Measurements from ENCODE around the gene PLCD1.

PLCD1 gene

DNA sequence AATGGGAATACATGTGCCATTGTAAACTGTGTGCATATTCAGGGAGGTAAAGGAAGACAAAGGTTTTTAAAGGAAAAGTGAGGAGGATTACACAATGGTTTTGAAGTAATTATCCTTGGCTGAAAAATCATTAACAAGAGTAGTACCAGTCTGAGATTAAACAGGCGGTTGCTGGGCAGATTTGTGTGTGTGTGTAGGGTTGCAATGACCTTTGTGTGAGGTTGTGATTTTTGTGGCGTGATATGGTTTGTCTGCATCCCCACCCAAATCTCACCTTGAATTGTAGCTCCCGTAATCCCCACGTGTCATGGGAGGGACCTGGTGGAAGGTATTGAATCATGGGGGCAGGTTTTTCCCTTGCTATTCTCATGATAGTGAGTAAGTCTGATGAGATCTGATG, 16.6 kb upstream of the PLCD1 start:
- Histone ChIP-seq H2AFZ (ENCODE audit: low read depth, low read length) (no peak overlapping the region), H3K4me2 (ENCODE audit: low read length) (no peak overlapping the region), H3K4me1 (ENCODE audit: low read length) (no peaks in the 10 kb centered on the region), H3K4me3 (ENCODE audit: low read length) (no peak overlapping the region), H3K27me3 (ENCODE audit: low read depth, low read length) (peaks cover 6% of the 10 kb centered on the region; the same call in 1 of the 2 replicates), H3K27ac (ENCODE audit: low read length) (no peak overlapping the region), H3K79me2 (ENCODE audit: low read length) (no peaks in the 10 kb centered on the region), H4K20me1 (ENCODE audit: insufficient read depth, low read length) (no peaks in the 10 kb centered on the region), H3K36me3 (replicated peaks; ENCODE audit: low read depth, low read length) (no peaks in the 10 kb centered on the region), H3K9me3 (ENCODE audit: insufficient read depth, low read length) (no peaks in the 10 kb centered on the region), H3K9ac (ENCODE audit: low read length) (no peak overlapping the region)
- TF ChIP-seq EZH2phosphoT487 (IDR thresholded peaks at IDR 0.05; ENCODE audit: low read depth): no peak
- TF ChIP-seq, protein P1, sequence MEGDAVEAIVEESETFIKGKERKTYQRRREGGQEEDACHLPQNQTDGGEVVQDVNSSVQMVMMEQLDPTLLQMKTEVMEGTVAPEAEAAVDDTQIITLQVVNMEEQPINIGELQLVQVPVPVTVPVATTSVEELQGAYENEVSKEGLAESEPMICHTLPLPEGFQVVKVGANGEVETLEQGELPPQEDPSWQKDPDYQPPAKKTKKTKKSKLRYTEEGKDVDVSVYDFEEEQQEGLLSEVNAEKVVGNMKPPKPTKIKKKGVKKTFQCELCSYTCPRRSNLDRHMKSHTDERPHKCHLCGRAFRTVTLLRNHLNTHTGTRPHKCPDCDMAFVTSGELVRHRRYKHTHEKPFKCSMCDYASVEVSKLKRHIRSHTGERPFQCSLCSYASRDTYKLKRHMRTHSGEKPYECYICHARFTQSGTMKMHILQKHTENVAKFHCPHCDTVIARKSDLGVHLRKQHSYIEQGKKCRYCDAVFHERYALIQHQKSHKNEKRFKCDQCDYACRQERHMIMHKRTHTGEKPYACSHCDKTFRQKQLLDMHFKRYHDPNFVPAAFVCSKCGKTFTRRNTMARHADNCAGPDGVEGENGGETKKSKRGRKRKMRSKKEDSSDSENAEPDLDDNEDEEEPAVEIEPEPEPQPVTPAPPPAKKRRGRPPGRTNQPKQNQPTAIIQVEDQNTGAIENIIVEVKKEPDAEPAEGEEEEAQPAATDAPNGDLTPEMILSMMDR (IDR thresholded peaks at IDR 0.05; ENCODE audit: low read depth, low read length): no peak

DNA sequence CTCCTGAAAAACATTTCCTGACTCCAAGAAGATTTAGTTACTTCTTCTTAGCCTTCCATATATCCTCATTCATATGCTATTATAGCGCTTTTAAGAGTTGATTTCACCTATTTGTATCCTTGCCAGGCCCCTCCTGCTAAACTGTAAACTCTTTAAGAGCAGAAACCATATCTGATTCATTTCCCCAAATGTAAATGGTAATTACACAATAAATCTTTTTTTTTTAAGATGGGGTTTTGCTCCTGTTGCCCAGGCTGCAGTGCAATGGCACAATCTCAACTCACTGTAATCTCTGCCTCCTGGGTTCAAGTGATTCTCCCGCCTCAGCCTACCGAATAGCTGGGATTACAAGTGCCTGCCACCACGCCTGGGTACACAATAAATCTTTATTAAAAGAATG, 14.0 kb upstream of the PLCD1 start:
- no peak overlapping the region for H2AFZ ChIP-seq (ENCODE audit: low read depth, low read length)
- H3K79me2 ChIP-seq (ENCODE audit: low read length): no peaks in the 10 kb centered on the region
- H3K27me3 ChIP-seq (ENCODE audit: low read depth, low read length): peaks cover 6% of the 10 kb centered on the region; the same call in 1 of the 2 replicates
- no peak overlapping the region for H3K4me3 ChIP-seq (ENCODE audit: low read length)
- H3K36me3 ChIP-seq (replicated peaks; ENCODE audit: low read depth, low read length): no peaks in the 10 kb centered on the region
- no peak overlapping the region for H3K27ac ChIP-seq (ENCODE audit: low read length)
- no peak overlapping the region for H3K9ac ChIP-seq (ENCODE audit: low read length)
- no peaks in the 10 kb centered on the region for H3K9me3 ChIP-seq (ENCODE audit: insufficient read depth, low read length)
- no peaks in the 10 kb centered on the region for H3K4me1 ChIP-seq (ENCODE audit: low read length)
- TF ChIP-seq EZH2phosphoT487 (IDR thresholded peaks at IDR 0.05; ENCODE audit: low read depth): no peak
- TF ChIP-seq, protein P1 (IDR thresholded peaks at IDR 0.05; ENCODE audit: low read depth, low read length): no peak
- H4K20me1 ChIP-seq (ENCODE audit: insufficient read depth, low read length): no peaks in the 10 kb centered on the region
- no peak overlapping the region for H3K4me2 ChIP-seq (ENCODE audit: low read length)

DNA sequence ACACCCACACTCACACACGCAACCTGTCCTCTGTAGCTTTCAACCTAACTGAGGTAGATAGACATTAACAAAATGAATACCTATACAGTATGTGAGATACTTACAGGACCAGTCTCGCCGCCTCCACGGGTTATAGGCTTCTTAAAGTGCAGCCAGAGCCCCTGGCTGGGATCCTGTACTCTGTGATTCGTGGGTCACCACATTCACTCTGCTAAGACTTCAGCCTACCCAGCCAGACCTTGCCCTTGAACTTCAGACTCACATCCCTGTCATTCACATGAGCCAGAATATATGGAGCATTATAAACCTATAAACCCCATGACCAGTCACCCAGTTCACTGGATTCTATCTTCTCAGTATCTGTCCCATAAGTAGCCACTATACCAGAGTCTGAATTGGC, 11.0 kb upstream of the PLCD1 start:
- Histone ChIP-seq H3K9me3 (ENCODE audit: insufficient read depth, low read length) (no peaks in the 10 kb centered on the region), H3K4me3 (ENCODE audit: low read length) (no peak overlapping the region), H3K36me3 (replicated peaks; ENCODE audit: low read depth, low read length) (no peaks in the 10 kb centered on the region), H3K4me2 (ENCODE audit: low read length) (no peak overlapping the region), H3K4me1 (ENCODE audit: low read length) (no peaks in the 10 kb centered on the region), H2AFZ (ENCODE audit: low read depth, low read length) (no peak overlapping the region), H4K20me1 (ENCODE audit: insufficient read depth, low read length) (no peaks in the 10 kb centered on the region), H3K79me2 (ENCODE audit: low read length) (no peaks in the 10 kb centered on the region), H3K27me3 (ENCODE audit: low read depth, low read length) (peaks cover 6% of the 10 kb centered on the region; the same call in 1 of the 2 replicates), H3K27ac (ENCODE audit: low read length) (no peak overlapping the region), H3K9ac (ENCODE audit: low read length) (no peak overlapping the region)
- TF ChIP-seq, protein P1 (IDR thresholded peaks at IDR 0.05; ENCODE audit: low read depth, low read length): no peak
- TF ChIP-seq EZH2phosphoT487 (IDR thresholded peaks at IDR 0.05; ENCODE audit: low read depth): no peak

DNA sequence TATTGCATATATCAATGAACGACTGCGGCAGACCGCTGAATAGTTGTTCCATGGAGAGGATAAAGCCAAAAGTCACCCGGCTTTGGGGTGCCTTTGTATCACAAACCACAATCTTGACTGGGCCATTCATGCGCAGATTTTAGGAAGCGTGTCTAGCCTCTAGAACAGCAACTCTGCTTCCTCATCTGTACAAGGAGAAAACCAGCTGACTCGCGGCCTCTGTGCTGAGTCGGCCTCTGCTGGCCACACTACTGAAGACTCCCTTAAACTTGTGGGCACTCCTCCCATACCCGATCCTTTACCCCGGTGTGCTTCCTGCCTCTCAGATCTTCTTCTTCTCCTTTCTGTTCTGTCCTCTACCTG, 10.4 kb upstream of the PLCD1 start:
- no peaks in the 10 kb centered on the region for H3K4me1 ChIP-seq (ENCODE audit: low read length)
- no peak overlapping the region for H3K27ac ChIP-seq (ENCODE audit: low read length)
- H3K9me3 ChIP-seq (ENCODE audit: insufficient read depth, low read length): no peaks in the 10 kb centered on the region
- H4K20me1 ChIP-seq (ENCODE audit: insufficient read depth, low read length): no peaks in the 10 kb centered on the region
- no peak overlapping the region for H3K9ac ChIP-seq (ENCODE audit: low read length)
- H3K27me3 ChIP-seq (ENCODE audit: low read depth, low read length): peaks cover 4% of the 10 kb centered on the region; the same call in 1 of the 2 replicates
- H3K79me2 ChIP-seq (ENCODE audit: low read length): no peaks in the 10 kb centered on the region
- TF ChIP-seq, protein P1 (IDR thresholded peaks at IDR 0.05; ENCODE audit: low read depth, low read length): no peak
- TF ChIP-seq EZH2phosphoT487 (IDR thresholded peaks at IDR 0.05; ENCODE audit: low read depth): no peak
- H3K4me3 ChIP-seq (ENCODE audit: low read length): no peak overlapping the region
- no peak overlapping the region for H3K4me2 ChIP-seq (ENCODE audit: low read length)
- H2AFZ ChIP-seq (ENCODE audit: low read depth, low read length): no peak overlapping the region
- no peaks in the 10 kb centered on the region for H3K36me3 ChIP-seq (replicated peaks; ENCODE audit: low read depth, low read length)

All from OCI-LY3 (cell line).